GM21447 (cell line): ENCODE data around the gene TEX9.
"Not testable (repeated sequence)": the region's sequence is repeated elsewhere in the genome, so short reads cannot be mapped to it uniquely, and the experiment has no call there.

Source experiments
- ATAC-seq: cut with Tn5 transposase; IDR thresholded peaks from one replicate; pipeline ENCODE4 v1.9.1; 2021; ENCODE audit not compliant: unreplicated experiment

TEX9 gene

GRCh38 chr15:56361987-56362386, 3.2 kb upstream of the TEX9 start:
- no peak for ATAC-seq

GRCh38 chr15:56366211-56366610, 985 bp downstream of the TEX9 start:
- no peak for ATAC-seq

GRCh38 chr15:56367156-56367555, 1.9 kb downstream of the TEX9 start:
- no peak for ATAC-seq

- ATAC-seq, result no peak
These were observed 4.0 kb downstream of the TEX9 start for GRCh38 chr15:56369234-56369633.

- ATAC-seq, result peak; percentile 88
These were observed 6.4 kb downstream of the TEX9 start for GRCh38 chr15:56371495-56372147.

- ATAC-seq, result not testable (repeated sequence)
These were observed 9.5 kb downstream of the TEX9 start for GRCh38 chr15:56374693-56375092.

GRCh38 chr15:56377822-56378221, 12.6 kb downstream of the TEX9 start:
- ATAC-seq, result not testable (repeated sequence)

GRCh38 chr15:56383010-56383409, 17.8 kb downstream of the TEX9 start:
- ATAC-seq, result no peak

GRCh38 chr15:56385908-56386307, 20.7 kb downstream of the TEX9 start:
- no peak for ATAC-seq

- ATAC-seq, result no peak
These were observed 25.6 kb downstream of the TEX9 start for GRCh38 chr15:56390739-56391267.

GRCh38 chr15:56393277-56393676, 28.1 kb downstream of the TEX9 start:
- no peak for ATAC-seq

GRCh38 chr15:56394909-56395308, 29.7 kb downstream of the TEX9 start:
- ATAC-seq, result no peak

- ATAC-seq, result not testable (repeated sequence)
These were observed 32.1 kb downstream of the TEX9 start for GRCh38 chr15:56397325-56397724.

GRCh38 chr15:56399209-56399608, 34.0 kb downstream of the TEX9 start:
- ATAC-seq, result not testable (repeated sequence)

- ATAC-seq, result no peak
These were observed 45.5 kb downstream of the TEX9 start for GRCh38 chr15:56410721-56411120.

- no peak for ATAC-seq
These were observed 46.0 kb downstream of the TEX9 start for GRCh38 chr15:56411122-56411749.

- not testable (repeated sequence) for ATAC-seq
These were observed 48.0 kb downstream of the TEX9 start for GRCh38 chr15:56413114-56413733.

- ATAC-seq, result no peak
These were observed 60.0 kb downstream of the TEX9 start for GRCh38 chr15:56425276-56425675.

- no peak for ATAC-seq
These were observed 60.8 kb downstream of the TEX9 start for GRCh38 chr15:56425976-56426375.

- ATAC-seq, result no peak
These were observed 63.7 kb downstream of the TEX9 start for GRCh38 chr15:56428821-56429458.

- no peak for ATAC-seq
These were observed 67.1 kb downstream of the TEX9 start for GRCh38 chr15:56432304-56432703.
